22Rv1 (cell line): ENCODE results near the gene F11.

Source experiments
- CTCF ChIP-seq: fragments of 450-650 bp; IDR thresholded peaks from 2 replicates; pipeline ENCODE4 v1.5.1; 2017; ENCODE audit warnings: mild to moderate bottlenecking
- ZFX ChIP-seq: fragments of 450-650 bp; IDR thresholded peaks from 2 replicates; pipeline ENCODE4 v1.6.1; 2017; ENCODE audit warnings: antibody characterized with exemption, borderline replicate concordance

GRCh38 chr4:186300659-186301390 is 34.8 kb downstream of the F11 start:
- TF ChIP-seq CTCF (no peak), ZFX (no peak)
